GM06990 (cell line): Measurements from ENCODE around the gene CUBN.

Experiments used
- DNase-seq: peaks from one replicate; pipeline ENCODE4 v3.0.0-alpha.2; 2011; ENCODE audit not compliant: insufficient read length; ENCODE audit errors: extremely low read depth
- H3K27me3 ChIP-seq: replicated peaks from 2 replicates; pipeline ENCODE4 v1.6.0; 2011; ENCODE audit warnings: low read length; ENCODE audit not compliant: control insufficient read depth, insufficient read depth
- H3K36me3 ChIP-seq: 2 replicates; pipeline ENCODE4 v1.5.1; 2011; ENCODE audit warnings: low read length; ENCODE audit not compliant: control insufficient read depth, insufficient read depth
- H3K4me3 ChIP-seq: replicated peaks from 2 replicates; pipeline ENCODE4 v1.5.1; 2011; ENCODE audit warnings: low read depth, mild to moderate bottlenecking, control low read depth, low read length
- TF ChIP-seq, protein P1 (sequence below): IDR thresholded peaks from 2 replicates; pipeline ENCODE4 v1.5.1; 2011; ENCODE audit warnings: low read length, control low read depth, mild to moderate bottlenecking, inconsistent platforms; ENCODE audit not compliant: insufficient read depth, poor library complexity, severe bottlenecking

CUBN gene

DNA sequence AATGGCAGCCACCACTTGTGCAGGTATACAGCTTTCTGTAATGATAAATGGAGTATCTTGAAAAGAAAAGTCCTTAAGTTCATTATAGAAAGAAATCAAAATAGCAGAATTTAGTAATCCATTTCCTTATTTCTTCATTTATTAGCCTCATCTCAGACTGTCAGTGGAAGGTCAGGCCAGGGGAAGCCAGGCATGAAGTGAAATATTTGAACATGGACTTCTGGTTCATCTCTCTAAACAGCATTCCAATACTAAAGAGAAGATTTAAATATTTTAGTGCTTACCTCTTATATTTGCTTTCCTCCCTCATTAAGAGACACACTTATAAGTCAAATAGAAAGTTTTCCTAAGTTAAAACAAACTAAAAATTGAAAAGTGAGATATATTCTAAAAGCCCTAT lies 45.0 kb upstream of the CUBN start:
- Histone ChIP-seq H3K4me3 (no peak overlapping the region), H3K27me3 (no peaks in the 10 kb centered on the region)
- DNase-seq = no peak

DNA sequence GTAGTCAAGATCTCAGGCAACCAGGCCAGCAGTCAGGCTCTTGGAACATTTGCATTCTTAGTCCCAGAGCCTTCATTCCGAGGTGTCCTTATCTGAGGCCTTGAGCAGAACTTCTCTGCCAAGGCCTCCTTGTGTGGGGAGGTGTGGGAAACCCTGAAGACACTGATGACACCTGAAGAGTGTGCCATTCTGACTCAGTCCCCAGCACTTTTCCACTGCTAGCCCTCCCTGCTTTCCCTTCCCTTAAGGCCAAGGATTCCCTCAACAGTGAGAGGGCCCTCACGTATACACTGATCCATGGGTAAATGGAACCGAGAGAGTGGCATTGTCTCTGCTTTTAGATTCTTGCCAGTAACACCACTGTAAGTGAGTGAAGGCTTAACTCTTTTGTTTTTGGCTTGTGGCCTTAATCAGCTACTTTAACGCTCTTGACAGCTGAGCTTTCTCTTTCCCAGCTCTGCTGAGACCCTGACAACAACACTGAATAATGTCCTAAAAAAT lies 41.6 kb upstream of the CUBN start:
- no peak overlapping the region for H3K4me3 ChIP-seq
- TF ChIP-seq, protein P1, sequence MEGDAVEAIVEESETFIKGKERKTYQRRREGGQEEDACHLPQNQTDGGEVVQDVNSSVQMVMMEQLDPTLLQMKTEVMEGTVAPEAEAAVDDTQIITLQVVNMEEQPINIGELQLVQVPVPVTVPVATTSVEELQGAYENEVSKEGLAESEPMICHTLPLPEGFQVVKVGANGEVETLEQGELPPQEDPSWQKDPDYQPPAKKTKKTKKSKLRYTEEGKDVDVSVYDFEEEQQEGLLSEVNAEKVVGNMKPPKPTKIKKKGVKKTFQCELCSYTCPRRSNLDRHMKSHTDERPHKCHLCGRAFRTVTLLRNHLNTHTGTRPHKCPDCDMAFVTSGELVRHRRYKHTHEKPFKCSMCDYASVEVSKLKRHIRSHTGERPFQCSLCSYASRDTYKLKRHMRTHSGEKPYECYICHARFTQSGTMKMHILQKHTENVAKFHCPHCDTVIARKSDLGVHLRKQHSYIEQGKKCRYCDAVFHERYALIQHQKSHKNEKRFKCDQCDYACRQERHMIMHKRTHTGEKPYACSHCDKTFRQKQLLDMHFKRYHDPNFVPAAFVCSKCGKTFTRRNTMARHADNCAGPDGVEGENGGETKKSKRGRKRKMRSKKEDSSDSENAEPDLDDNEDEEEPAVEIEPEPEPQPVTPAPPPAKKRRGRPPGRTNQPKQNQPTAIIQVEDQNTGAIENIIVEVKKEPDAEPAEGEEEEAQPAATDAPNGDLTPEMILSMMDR = no peak
- H3K36me3 ChIP-seq = no peaks in the 10 kb centered on the region
- no peaks in the 10 kb centered on the region for H3K27me3 ChIP-seq
- no peak for DNase-seq

More for the DNA sequence above, 45.0 kb upstream of the CUBN start:
- TF ChIP-seq, protein P1 = no peak
- H3K36me3 ChIP-seq = no peaks in the 10 kb centered on the region

DNA sequence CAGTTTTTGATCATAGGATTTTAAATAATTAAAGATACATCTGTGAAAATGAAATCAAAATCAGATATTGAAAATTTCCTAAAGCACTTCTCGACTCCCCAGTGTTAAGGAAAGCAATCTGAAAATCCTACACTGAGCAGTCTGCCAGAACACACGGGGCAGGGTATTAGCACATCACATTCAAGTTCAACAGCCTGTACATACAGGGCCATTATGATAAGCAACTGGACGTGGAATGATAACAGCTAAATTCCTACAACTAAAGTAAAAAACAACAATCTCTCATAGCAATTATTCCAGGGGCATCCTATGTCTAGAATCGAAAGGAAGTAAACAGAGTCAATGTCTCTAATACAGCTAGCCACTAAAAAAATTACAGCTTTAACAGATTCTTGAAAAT lies 40.2 kb upstream of the CUBN start:
- Histone ChIP-seq H3K36me3 (no peaks in the 10 kb centered on the region), H3K4me3 (no peak overlapping the region), H3K27me3 (no peaks in the 10 kb centered on the region)
- TF ChIP-seq, protein P1 = no peak
- no peak for DNase-seq

DNA sequence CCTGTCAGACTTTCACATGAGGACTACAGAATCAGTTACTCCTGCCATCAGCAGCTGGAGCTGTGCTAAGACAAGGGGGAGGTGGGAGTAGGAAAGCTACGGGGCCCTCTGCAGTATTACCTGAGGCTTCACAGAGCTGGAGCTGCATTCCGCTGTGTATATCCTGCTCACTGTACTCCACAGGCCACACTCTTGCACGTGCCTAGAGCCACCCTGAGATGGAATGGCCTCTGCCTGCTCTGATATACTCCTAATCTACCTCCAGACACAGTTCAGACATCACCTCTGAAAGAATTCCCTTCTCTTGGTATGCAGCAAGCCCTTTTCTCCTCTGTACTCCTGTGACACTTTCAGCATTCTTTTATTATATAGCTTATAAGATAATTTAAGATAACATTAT lies 37.1 kb upstream of the CUBN start:
- Histone ChIP-seq H3K27me3 (no peaks in the 10 kb centered on the region), H3K4me3 (no peak overlapping the region), H3K36me3 (no peaks in the 10 kb centered on the region)
- no peak for DNase-seq
- TF ChIP-seq, protein P1 = no peak

DNA sequence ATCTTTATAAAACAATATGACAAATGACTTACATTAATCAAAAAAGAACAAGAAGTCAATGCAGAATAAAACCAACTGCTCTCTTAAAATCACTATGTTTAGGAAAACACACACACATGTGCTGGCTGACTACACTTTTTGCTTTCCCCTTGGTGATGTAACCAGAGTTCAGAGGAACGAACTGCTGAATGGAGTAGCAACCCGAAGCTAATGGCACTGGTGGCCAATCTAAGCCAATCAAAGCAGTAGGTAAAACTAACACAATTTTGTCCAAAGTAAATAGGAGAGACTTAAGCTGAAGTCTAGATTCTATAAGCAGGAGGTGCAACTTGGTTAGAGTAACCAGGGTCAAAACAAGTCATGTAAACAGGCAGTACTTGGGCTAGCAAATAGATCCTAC lies 33.2 kb upstream of the CUBN start:
- H3K27me3 ChIP-seq = no peaks in the 10 kb centered on the region
- no peak overlapping the region for H3K4me3 ChIP-seq
- no peaks in the 10 kb centered on the region for H3K36me3 ChIP-seq
- no peak for DNase-seq
- TF ChIP-seq, protein P1 = no peak

DNA sequence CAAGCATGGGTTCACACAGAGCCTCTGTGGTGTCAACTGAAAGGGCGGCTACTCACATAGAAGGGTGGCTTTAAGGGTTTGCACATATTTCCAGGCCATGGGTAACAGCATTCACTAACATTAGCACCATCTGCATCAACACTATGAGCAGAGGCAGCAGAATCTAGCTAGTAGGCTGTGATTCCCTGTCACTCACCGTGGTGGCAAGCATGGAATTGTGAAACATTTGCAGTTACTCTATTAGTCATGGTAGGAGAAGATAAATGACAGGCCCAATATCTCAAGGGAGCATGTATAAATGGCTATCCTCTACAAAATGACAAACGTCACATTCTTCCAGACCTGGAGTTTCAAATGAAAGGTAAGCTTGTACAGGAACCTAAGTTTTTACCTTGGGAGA lies 32.2 kb upstream of the CUBN start:
- no peak for DNase-seq
- TF ChIP-seq, protein P1 = no peak
- no peaks in the 10 kb centered on the region for H3K36me3 ChIP-seq
- no peaks in the 10 kb centered on the region for H3K27me3 ChIP-seq
- no peak overlapping the region for H3K4me3 ChIP-seq
